Psoas muscle (tissue), 8 donors: ENCODE results near the gene EBPL. TPM values are rescaled to one million over a fixed set of nuclear protein-coding genes. Genes with fewer than 3 reads are reported as not detected.

ENCODE experiments used
- ATAC-seq, 4 donors: fragments of 200-7000 bp; cut with Tn5 transposase; one replicate each; pipeline ENCODE4 v1.9.1; 2020; ENCODE audit warnings: moderate library complexity in 3 of 4, mild to moderate bottlenecking in 2 of 4
- DNase-seq, 2 donors: peaks; one replicate each; pipeline ENCODE4 v3.0.0-alpha.2; 2020
- H3K27ac ChIP-seq: fragments of 200-600 bp; one replicate; pipeline ENCODE4 v1.8.0; 2022
- H3K27me3 ChIP-seq, 3 donors: fragments of 200-600 bp in 1 of 3; one replicate each; pipeline versions ENCODE4 v1.6.1 to v1.8.0; 2013 to 2022; ENCODE audit warnings: low read length in 2 of 3, mild to moderate bottlenecking in 2 of 3, moderate library complexity in 1 of 3; ENCODE audit not compliant: insufficient read depth in 3 of 3
- H3K36me3 ChIP-seq, 2 donors: fragments of 200-600 bp in 1 of 2; one replicate each; pipeline versions ENCODE4 v1.6.1 to v1.8.0; 2013 to 2022; ENCODE audit warnings: low read depth in 1 of 2, mild to moderate bottlenecking in 1 of 2, moderate library complexity in 1 of 2; ENCODE audit not compliant: insufficient read depth in 1 of 2
- H3K4me1 ChIP-seq: fragments of 200-600 bp; one replicate; pipeline ENCODE4 v1.8.0; 2022
- H3K4me3 ChIP-seq: fragments of 200-600 bp; one replicate; pipeline ENCODE4 v1.8.0; 2022; ENCODE audit warnings: mild to moderate bottlenecking
- H3K9me3 ChIP-seq: fragments of 200-600 bp; one replicate; pipeline ENCODE4 v1.8.0; 2022
- WGBS, 3 donors: extraction: QIAGEN DNeasy Blood & Tissue Kit; methylation state at CpG; one replicate each; pipeline versions ENCODE4 v1.1.6 to v1.1.7; 2013; 5-methylcytosine and 5-hydroxymethylcytosine counted together
- intact Hi-C, 2 donors: fragments of 100-400 bp; cut with DNase I; formaldehyde crosslinking; loops; one replicate each; pipeline versions ENCODE4 v1.11.0 to v1.14.2; 2022
- polyA plus RNA-seq, 3 donors: library from polyadenylated mRNA; stranded (reverse); fragments of 200-250 nt; gene quantifications; one replicate each; pipeline ENCODE4 v1.2.3, GENCODE V29; 2013
- total RNA-seq, 4 donors: library from RNA; stranded (reverse); fragmentation: NEBNext Ultra II Directional in 2 of 4; extraction: Animal tissue kit (Norgen Biotek cat#: 25700) in 2 of 4; gene quantifications; one replicate each; pipeline versions ENCODE4 v1.2.1 to v1.2.4, GENCODE V29; 2021 to 2023
- TF ChIP-seq, protein P1 (sequence below): fragments of 200-600 bp; IDR thresholded peaks from one replicate; pipeline ENCODE4 v1.8.0; 2022; ENCODE audit warnings: antibody characterized with exemption
- donor health status: healthy with polysubstance abuse.
- donor health status: DM: no; HTN: no; CAD: no; lungs with moderate emphysema.
- donor health status: Bipolar disorder and iron deficiency.
- donor health status: healthy.
- donor health status: DM: yes; HTN: yes; CAD: no.
- donor health status: DM: no; HTN: no; CAD: no.
- donor health status: DM: no; HTN: no; CAD: no.
- donor health status: DM: yes; HTN: yes; CAD: no.

Gene EBPL
- total and polyA plus RNA-seq, 7 donors, result 4.8 to 10.6 (median 7.3) TPM

DNA sequence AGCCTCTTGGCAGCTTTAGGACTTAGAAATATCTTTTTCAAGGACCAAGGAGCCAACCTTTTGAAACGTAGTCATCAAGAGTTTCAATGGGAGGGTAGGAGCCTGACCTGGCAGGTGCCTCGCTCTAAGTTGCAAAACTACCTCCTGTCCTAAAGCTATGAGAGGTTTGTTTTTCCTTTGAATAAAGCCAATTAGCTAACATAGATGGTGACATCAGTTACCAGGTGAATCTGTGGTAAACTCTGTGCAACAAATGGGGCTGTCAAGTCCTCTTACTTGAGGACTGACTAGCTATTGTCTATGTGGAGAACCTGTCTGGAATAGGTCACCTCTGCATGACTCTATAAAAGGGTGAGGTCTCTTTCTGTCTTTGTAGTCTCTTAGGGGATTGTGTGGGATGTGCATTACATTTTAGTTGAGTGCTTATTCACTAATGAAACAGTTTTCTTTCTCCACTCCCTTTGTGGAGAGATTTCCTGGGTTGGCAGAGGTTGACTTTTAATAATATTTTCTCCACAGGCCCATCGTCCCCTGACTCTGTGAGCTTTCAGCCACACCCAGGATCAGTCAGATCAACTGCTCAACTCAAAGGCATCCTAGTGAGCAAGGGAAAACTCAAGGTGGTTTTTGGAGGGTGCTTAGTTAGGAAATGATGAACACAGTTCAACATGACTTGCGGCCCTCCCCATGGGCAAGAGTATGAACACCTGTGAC lies 53.1 kb downstream of the EBPL start:
- TF ChIP-seq, protein P1, sequence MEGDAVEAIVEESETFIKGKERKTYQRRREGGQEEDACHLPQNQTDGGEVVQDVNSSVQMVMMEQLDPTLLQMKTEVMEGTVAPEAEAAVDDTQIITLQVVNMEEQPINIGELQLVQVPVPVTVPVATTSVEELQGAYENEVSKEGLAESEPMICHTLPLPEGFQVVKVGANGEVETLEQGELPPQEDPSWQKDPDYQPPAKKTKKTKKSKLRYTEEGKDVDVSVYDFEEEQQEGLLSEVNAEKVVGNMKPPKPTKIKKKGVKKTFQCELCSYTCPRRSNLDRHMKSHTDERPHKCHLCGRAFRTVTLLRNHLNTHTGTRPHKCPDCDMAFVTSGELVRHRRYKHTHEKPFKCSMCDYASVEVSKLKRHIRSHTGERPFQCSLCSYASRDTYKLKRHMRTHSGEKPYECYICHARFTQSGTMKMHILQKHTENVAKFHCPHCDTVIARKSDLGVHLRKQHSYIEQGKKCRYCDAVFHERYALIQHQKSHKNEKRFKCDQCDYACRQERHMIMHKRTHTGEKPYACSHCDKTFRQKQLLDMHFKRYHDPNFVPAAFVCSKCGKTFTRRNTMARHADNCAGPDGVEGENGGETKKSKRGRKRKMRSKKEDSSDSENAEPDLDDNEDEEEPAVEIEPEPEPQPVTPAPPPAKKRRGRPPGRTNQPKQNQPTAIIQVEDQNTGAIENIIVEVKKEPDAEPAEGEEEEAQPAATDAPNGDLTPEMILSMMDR, result no peak
- Histone ChIP-seq H3K9me3 (no peaks in the 10 kb centered on the region), H3K36me3 (no peaks in the 10 kb centered on the region), H3K4me3 (no peak overlapping the region), H3K27ac (no peak overlapping the region), H3K4me1 (no peaks in the 10 kb centered on the region), H3K27me3 (no peaks in the 10 kb centered on the region)
- intact Hi-C loops, result no loop called here
- ATAC-seq (no peak), DNase-seq (no peak)
- 86 to 91% (median 87%) methylated on average over 4 of the region's 4 CpGs for WGBS, 3 donors

DNA sequence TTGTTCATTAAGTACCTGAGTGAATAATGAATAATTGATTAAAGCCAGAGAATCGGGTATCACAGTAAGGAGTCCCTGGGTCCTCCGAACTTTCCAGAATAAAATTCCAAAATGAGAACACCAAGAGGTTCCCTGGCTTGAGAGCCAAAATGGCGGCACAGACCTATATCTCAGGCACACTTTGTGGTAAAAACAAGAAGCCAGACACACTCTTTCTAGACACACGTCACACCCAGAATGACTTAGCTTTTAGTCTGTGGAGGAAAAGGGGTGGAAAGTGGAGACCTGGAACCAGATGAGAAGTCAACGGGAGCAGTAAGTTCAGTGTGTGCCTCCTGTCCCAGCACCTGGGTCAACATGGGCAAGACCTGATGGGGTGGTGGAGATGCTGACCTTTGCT lies 54.6 kb downstream of the EBPL start:
- H3K9me3 ChIP-seq, result no peaks in the 10 kb centered on the region
- intact Hi-C loops, result no loop called here
- no peaks in the 10 kb centered on the region for H3K36me3 ChIP-seq
- H3K4me1 ChIP-seq, result no peaks in the 10 kb centered on the region
- no peaks in the 10 kb centered on the region for H3K27me3 ChIP-seq
- ATAC-seq (no peak), DNase-seq (no peak)
- H3K4me3 ChIP-seq, result no peak overlapping the region
- 96 to 97% (median 97%) methylated on average over 5 of the region's 5 CpGs for WGBS, 3 donors
- no peak overlapping the region for H3K27ac ChIP-seq
- TF ChIP-seq, protein P1, result no peak

DNA sequence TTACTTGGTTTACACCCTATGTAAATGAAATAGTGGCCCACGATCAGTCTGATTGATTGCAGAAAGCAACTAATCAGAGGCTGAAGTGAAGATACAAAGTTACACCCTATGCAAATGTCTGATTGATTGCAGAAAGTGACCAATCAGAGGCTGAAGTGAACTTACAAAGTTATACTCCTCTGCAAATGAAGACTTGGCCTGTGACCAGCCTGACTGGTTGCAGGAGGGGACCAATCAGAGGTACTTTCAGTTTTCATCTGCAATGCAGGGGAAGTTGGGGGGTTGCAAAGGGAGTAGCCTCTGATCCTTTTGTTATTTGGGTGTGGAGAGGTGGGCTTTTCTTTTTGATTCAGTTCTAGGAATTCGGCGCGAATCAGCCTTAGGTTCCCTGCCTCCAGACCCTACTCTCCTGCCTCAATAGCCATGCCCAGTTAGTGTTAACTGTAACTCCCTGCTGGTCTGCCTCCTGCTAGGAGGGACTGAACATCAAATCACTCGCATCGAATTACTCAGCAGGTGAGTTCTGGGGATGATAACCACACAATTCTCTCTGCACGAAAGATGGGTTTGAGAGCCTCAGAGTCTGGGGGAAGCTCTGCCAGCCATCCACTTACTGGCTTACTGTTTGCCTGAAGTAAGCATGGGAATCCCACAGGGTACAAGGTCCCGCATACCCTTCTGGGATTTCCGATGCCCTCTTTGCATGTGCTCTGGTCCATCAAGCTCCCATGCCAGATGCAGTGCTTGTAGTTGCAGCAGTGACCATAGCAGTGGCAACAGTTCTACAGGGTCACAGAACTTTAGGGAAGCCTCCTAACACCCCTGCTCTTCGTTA lies 55.5 kb downstream of the EBPL start:
- TF ChIP-seq, protein P1, result no peak
- no peak overlapping the region for H3K27ac ChIP-seq
- no peak for ATAC-seq
- no peaks in the 10 kb centered on the region for H3K27me3 ChIP-seq
- 48 to 54% (median 52%) methylated on average over 10 of the region's 10 CpGs for WGBS, 3 donors
- no peak for DNase-seq
- peak overlapping the region; percentile 27 for H3K4me3 ChIP-seq
- intact Hi-C loops, result no loop called here
- H3K36me3 ChIP-seq, result no peaks in the 10 kb centered on the region
- H3K9me3 ChIP-seq, result no peaks in the 10 kb centered on the region
- H3K4me1 ChIP-seq, result no peaks in the 10 kb centered on the region

DNA sequence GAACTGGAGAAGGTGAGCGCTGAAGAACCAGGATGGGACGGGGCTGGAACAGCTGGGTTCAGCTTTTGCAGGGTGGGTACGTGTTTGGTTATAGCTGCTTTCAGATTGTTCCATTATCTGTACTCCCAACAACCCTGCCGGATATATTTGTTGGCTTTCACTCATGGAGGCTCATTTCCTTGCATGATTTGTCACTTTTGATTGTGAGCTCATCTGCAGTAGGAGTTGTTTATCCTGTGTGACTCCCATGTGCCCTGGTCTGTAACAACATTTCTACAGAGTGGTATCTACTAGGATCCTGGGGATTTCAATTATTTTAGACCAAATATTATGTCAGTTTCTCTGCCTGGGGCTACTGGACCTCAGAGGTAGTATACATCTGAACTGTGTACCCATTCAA lies 57.6 kb downstream of the EBPL start:
- intact Hi-C loops, result no loop called here
- ATAC-seq (no peak), DNase-seq (no peak)
- TF ChIP-seq, protein P1, result no peak
- Histone ChIP-seq H3K36me3 (no peaks in the 10 kb centered on the region), H3K9me3 (no peaks in the 10 kb centered on the region), H3K27me3 (no peaks in the 10 kb centered on the region), H3K27ac (no peak overlapping the region), H3K4me1 (no peaks in the 10 kb centered on the region), H3K4me3 (no peak overlapping the region)
- 79 to 85% (median 82%) methylated on average over 4 of the region's 4 CpGs for WGBS, 3 donors
